HG03342 (cell line): Measurements from ENCODE around the gene KLK13.

ENCODE experiments used
- ATAC-seq: cut with Tn5 transposase; IDR thresholded peaks from one replicate; pipeline ENCODE4 v1.9.1; 2021; ENCODE audit warnings: mild to moderate bottlenecking, moderate library complexity; ENCODE audit not compliant: unreplicated experiment

The KLK13 gene

DNA sequence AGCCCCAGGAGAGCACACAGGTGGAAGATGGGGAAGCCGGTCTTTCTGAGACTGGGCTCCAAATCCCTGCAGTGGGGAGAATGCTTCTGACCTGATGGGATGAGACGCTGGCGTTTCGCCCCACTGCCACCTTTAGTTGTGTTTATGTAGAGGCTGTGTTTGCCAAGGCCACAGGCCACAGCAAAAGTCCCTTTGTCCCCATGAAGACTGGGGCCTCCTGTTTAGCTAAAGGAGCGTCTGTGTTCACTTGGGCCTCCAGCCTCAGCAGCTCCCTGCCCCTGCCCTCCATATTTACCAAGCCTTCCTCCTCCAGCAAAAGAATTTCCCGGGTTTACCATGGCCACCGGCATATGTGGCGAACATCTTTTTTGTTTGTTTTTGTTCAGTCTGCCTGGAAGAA lies 28.2 kb upstream of the KLK13 start:
- ATAC-seq, result no peak

DNA sequence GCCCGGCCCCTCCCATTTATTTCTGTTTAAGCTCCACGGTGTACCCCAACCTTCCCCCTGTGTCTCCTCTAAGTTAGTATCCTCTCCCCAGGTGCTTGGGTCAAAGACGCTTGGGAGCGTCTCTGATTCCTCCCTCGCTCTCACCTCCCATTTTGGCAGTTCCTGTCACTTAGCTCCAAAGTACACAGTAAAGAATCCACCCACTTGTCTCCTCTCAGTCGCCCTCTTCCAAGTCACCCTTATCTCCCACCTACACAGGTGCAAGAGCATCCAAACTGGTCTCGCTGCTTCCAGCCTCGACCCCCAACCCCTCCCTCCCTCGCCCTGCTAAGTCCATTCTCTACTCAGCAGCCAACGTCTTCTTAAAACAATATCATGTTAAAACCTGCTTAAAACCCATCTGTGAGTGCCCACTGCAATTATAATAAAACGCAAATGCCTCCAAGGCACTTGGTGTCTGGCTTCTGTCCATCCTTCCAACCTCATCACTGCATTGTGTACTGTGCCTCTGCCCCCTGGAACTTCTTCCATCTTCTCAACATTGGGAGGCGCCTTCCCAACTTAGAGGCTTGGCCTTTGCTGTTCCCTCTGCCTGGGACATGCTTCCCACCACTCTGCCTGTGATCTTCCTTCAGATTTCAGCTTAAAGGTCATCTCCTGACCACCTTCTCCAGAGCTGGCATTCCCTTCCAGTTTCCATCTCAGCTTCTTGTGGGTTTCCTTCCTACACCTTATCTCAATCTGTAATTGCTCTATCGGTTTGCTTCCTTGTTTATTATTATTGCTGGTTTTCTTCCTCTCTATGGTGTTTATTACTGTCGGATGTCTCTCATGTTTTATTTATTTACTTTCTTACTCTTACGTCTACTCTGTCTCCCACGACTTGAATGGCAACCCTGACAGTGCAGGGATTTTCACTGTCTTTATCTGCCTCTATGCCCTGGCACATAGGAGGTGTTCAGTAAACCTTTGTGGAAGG lies 27.3 kb upstream of the KLK13 start:
- no peak for ATAC-seq

DNA sequence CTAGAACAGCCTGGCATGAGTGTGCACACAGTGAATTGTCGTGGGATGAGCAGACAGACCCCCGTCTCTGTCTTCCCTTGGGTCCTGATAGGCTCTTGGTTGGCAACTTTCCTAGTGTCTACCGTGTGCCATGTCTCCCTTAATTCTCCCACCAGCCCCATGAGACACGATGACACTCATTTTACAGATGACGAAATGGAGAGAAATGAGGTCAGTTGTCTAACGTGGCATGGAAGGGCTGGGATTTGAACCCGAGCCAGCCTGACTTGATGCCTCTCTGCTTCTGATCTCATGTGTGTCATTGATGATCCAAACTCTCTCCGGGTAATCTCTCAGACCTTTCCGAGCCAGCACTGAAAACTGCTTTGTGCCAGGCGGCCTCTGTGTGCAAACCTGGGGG lies 26.2 kb upstream of the KLK13 start:
- no peak for ATAC-seq

DNA sequence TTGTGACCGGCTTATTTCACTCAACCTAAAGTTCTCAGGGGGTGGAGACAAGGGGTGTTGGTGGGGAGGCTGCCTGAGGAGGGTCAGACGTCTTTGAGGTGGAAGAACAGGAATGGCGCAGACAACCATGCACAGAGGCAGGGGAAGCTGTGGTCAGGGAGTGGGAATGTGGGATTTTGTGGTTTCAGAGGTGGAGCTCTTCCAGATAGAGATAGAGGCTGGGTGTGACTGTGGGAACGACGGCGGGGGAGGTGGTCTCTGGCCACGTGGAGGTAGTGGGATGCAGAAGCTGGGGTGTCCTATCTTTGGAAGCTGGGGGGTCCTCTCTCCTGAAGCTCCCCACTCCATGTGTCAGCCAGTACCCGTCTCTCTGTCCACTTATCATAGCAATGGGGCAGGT lies 25.6 kb upstream of the KLK13 start:
- ATAC-seq, result no peak

DNA sequence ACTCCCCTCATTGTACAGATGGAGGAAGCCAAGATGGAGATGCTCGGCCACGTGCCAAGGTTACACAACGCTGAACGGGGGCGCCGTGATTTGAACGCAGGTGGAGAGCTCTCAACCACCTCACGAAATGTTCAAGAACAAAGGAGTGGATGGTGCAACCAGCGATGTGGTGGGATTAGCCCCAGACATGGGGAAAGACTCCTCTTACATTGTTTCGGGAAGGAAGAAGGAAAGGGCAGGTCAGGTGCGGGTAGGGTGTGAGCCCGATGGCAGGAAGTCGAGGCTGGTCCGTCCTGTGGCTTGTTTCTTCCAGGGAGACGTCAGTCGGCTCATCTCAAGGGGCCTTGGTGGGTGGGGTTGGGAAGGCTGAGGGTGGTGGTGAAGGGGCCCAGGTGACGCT lies 24.9 kb upstream of the KLK13 start:
- ATAC-seq, result no peak

DNA sequence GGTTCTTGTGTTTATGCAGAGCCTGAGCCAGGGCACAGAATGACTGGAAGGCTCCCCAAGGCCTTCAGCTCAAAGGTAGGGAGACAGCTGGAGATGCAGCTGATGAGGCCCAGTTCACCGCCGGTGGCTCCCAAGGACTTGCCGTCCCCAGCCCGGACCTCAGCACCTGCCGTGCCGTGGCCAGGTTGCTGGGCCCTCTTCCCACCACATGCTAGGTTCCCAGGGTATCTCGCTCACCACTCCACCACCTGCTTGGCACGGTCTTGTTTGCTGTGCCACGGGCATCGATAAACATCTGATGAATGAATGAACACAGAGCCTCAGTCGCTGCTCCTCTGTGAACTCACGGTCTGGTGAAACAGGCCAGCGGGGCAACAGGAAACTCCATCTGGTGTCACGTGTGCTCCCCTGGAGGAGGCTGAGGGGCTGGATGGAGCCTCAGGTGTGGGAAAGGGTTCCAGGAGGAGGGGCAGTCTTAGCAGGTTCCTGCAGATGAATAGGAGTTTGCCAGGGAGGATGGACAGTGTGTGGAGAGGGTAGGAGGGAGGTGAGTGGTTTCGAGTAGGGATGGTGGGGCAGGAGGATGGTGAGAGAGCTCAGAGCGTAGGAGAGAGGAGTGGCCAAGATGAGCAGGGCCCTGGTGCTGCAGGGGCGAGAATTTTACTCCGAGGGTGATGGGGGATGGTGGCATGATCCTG lies 21.4 kb upstream of the KLK13 start:
- no peak for ATAC-seq

DNA sequence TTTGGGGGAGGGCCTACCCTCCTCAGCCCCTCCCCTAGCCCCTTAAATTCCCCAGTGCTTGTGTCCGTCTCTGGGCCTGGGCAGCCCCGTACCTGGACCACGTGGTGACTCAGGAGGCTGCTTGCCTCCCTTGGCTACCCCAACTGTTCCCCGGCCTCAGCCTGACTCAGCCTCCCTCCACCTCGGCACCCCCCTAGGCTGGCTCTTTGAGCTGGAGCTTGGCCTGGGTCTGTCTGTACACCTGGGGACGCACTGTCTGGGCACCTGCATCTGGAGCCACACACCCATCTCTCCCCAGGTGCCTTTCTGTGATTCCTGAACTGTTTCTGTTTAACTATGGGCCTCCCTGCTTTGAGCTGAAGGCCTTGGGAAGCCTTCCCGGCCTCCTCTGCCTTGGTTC lies 19.6 kb upstream of the KLK13 start:
- ATAC-seq, result no peak

DNA sequence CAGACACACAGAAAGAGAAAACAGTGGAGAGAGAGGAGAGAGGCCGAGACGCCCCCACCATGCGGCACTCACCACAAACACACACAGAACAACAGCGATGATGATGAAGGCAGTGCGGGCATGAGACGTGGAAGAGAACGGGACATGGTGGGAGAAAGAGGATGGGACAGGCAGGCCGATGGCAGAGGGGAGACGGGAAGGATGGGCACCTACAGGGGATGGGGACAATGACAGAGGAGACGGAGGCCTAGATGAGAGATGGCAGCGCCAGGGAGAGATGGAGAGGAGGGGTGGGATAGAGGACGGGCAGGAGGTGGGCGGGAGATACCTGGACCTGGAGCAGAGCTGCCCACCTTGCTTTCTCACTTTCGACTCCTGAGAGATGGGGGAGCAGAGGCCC lies 18.9 kb upstream of the KLK13 start:
- ATAC-seq, result no peak

DNA sequence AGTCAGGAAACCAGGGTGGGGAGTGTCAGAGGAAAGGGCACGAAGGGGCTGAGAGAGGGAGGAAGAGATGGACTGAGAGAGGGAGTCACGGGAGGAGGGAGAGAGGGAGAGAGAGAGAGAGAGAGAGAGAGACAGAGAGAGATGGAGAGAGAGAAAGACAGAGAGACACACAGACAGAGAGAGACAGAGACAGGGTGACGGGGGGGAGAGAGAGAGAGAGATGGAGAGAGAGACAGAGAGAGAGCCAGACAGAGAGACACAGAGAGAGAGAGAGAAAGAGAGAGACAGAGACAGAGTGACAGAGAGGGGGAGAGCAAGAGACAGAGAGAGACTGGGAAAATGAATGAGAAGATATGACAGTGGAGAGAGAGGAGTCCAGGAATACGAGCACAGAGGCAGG lies 18.3 kb upstream of the KLK13 start:
- ATAC-seq, result no peak

DNA sequence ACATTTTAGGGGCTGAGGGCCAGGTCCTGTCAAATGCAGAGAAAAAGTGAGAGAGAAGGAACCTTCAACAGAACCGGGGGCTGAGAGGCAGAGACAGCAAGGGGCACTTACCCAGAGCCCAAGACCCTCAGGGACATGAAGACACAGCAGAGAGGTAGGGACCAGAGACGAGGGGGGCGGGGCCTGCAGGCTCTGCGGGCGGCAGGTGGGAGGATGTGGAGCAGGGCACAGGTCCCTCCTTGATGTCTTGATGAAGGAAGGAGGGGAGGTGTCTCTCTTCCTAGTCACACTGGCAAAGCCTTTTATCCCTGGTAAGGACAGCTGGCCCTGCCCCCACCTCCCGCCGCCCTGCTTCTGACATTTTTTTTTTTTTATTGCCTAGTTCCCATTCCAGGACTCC lies 17.7 kb upstream of the KLK13 start, which contains the start of gene KLK14:
Gene KLK14 (minus strand): TSS at position 277 of the 400 bp plus-strand sequence. CDS start 273 bp downstream, at position 4.
- ATAC-seq, result no peak

DNA sequence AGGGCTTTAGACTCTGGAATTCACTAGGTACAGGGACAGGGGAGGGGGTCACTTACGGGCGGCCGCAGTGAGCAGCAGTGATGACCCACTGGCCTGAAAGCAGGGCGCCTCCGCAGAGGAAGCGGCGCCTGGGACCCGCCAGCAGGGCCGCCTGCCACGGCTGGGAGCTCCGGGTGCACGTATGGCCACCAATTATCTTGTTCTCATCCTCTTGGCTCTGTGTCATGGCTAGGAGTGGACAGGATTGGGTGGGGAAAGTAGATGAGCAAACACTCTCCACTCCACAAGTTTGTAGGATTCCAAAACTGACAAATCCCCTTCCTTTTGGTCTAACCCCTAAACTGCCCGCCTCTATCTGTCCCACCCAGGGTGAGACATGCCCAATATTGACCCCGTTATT lies 16.6 kb upstream of the KLK13 start:
- no peak for ATAC-seq

DNA sequence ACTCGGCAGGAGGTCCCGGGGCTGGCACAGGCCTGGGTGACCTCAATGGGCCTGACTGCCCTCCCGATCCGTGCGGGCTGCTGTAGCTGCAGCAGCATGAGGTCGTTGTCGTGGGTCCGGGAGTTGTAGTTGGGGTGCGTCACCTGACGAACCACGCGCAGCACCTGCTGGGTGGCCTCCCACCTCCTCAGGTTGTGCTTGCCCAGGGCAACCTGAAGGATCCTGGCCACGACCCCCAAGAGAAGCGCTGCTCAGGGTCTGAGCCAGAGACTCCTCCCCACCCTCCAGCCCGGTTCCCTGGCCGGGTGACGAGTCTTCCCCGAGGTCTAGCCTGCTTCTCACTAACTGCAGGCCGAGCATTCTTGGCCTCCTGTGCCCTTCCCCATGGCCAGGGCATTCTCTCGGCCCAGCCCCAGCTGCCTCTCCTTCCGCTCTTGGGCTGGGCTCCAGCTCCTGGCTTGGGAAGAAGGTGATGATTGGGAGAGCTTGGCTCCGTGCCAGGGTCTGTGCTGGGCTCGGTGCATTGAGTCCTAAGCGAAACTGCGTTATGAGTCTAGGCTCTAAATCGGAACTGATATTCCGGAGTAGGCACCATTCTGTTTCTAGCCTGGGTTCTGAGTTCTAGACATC lies 14.7 kb upstream of the KLK13 start:
- no peak for ATAC-seq

DNA sequence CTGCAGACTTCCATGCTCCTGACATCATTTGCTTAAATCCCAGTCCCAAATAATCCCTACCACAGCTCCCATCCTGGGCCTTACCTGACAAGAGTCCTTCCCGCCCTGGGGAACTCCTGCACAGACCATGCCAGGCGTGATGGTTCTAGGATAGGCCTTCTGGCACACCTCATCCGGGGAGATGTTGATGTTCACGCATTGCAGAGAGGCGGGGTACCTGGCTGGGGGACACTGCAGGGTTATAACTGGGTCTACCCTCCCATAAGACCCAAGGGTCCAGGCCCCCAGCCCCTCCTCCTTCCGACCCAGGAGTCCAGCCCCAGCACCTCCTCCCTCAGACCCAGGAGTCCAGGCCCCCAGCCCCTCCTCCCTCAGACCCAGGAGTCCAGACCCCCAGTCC lies 13.8 kb upstream of the KLK13 start:
- ATAC-seq, result no peak

DNA sequence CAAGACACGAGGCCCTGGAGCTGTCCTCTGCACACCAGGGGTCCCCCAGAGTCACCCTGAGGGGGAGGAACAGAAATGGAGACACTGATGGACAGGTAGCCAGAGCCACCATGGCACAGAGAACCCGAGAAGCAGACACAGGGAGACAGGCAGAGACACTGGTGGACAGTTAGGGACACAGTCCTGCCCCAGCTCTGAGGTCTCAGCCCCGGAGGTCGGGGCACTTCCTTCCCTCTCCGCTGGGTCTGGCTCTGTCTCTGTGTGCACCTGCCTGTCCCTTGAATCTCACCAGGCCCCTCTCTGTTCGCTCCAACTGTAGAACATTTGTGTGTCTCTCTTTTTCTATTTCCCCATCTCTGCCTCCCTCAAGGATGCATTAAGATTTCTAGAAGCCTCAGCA lies 13.2 kb upstream of the KLK13 start:
- no peak for ATAC-seq

DNA sequence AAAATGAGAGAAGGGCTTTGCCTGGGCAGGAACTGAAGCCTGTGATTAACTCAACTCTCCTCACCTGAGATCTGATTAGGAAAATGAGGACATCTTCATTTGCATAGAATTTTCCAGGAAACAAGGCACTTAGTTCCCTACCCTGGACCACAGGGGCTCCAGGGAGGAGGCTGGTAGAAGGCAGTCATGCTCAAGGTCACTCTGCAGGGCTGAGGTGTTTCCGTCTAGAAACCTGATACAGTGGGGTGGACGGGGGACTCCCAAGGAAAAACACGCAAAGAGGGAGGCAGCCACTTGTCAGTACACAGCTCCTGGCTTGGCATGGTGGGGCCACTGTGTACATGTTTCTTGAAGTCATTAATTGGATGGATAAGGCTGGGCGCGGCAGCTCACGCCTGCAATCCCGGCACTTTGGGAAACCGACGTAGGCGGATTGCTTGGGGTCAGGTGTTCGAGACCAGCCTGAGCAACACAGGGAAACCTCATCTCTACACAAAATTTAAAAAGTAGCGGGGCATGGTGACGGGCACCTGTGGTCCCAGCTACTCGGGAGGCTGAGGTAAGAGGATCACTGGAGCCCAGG lies 11.8 kb upstream of the KLK13 start:
- ATAC-seq, result no peak

DNA sequence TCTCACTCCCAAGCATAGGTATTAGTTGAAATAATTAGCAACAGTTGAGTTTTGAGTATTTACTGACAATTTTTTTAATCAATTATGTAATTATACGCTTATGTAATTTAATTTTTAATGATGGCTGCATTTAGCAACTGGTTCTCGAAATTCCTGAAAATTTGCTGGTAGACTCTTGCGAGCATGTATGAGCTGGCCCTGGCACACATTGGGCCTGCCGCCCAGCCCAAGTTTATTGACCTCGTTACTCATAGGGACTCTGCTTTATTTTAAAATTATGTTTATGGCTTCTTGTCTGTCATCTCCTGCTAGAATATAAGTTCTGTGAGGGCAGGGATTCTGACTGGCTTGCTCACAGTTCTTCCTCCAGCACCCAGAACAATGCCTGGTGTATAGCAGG lies 11.1 kb upstream of the KLK13 start:
- ATAC-seq, result no peak

DNA sequence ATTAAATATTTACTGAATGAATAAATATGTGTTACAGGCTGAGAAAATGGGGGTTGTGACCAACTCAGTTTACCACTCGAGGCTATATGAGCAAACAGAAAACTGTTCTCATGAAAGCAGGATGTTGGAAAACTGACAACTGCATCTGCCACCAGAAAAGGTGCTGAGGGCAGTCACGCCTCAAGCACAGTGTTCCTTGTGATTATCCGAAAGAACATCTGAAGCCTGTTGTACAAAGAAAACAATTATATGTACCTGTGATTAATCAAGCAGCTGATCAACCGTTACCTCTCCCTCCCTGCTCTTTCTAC lies 6.2 kb upstream of the KLK13 start:
- no peak for ATAC-seq

DNA sequence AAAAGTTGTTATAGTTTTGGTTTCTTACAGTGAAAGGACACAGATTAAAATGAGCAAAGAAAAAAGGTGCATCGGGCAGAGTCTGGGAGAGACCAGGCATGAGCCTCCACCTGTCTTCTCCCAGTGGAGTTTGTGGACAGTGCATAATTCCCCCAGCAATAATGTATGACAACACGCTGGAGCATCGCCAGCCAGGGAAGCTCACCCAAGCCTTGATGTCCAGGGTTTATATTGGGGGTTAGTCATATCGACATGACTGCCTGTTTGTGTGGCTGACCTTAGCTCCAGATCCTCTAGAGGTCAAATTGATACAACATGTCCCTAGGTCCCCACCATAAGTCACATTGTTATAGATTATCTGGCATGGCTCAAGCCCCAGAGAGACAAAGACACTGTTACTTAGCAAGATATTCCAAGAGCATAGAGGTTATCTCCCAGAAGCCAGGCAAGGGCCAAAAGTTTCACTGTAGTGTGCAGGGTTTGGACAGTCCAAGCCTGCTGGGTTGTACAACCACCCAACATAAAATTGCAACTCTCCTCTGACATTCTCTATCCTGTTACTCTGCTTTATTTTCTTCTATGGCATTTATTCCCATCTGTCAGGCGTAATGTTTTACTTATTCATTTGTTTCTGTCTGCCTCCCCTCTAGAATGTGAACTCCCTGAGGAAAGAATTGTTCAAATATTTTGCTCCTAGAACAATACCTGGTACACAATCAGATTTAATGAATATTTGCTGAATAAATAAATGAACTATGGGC lies 5.6 kb upstream of the KLK13 start:
- no peak for ATAC-seq

DNA sequence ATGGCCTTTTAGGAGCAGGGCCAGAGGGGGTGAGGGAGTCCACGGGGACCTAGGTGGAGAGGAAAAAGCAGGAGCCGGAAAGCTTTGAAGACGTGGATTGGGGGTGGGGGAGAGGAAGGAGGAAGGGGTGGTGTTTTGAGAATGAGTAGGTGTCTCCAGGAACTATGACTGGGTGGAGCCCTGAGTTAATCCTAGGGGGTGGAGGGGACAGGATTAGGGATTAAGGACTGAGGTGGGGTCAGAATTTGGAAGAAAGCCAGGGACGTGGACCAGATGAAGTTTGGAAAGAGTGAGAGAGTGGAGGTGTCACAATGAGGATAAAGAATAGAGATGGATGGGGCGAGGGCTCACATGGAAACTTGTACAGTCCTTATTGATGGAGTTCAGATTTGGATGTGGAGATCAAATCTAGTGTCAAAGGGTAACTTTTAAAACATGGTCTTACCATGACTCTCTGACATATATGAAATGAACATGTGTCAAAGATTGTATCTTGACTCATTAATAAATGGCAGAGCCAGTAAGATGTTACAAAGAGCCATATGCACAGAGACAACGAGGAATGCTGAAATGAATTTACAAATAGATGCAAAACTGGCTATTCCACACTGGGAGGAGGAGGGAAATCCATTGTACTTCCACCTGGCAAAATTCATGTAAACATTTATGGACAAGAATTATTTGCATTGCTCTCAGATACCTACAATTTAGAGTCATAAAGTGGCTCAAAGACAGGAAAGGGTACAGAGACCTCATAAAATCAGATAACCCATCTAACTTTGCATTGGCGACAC lies 1.7 kb upstream of the KLK13 start:
- no peak for ATAC-seq
